Psoas muscle (tissue), 8 donors: ENCODE results near the gene PRSS2. TPM values are rescaled to one million over a fixed set of nuclear protein-coding genes. Genes with fewer than 3 reads are reported as not detected.

Source experiments
- ATAC-seq, 4 donors: fragments of 200-7000 bp; cut with Tn5 transposase; one replicate each; pipeline ENCODE4 v1.9.1; 2020; ENCODE audit warnings: moderate library complexity in 3 of 4, mild to moderate bottlenecking in 2 of 4
- DNase-seq, 2 donors: peaks; one replicate each; pipeline ENCODE4 v3.0.0-alpha.2; 2020
- H3K27ac ChIP-seq: fragments of 200-600 bp; one replicate; pipeline ENCODE4 v1.8.0; 2022
- H3K27me3 ChIP-seq, 3 donors: fragments of 200-600 bp in 1 of 3; one replicate each; pipeline versions ENCODE4 v1.6.1 to v1.8.0; 2013 to 2022; ENCODE audit warnings: low read length in 2 of 3, mild to moderate bottlenecking in 2 of 3, moderate library complexity in 1 of 3; ENCODE audit not compliant: insufficient read depth in 3 of 3
- H3K36me3 ChIP-seq, 2 donors: fragments of 200-600 bp in 1 of 2; one replicate each; pipeline versions ENCODE4 v1.6.1 to v1.8.0; 2013 to 2022; ENCODE audit warnings: low read depth in 1 of 2, mild to moderate bottlenecking in 1 of 2, moderate library complexity in 1 of 2; ENCODE audit not compliant: insufficient read depth in 1 of 2
- H3K4me1 ChIP-seq: fragments of 200-600 bp; one replicate; pipeline ENCODE4 v1.8.0; 2022
- H3K4me3 ChIP-seq: fragments of 200-600 bp; one replicate; pipeline ENCODE4 v1.8.0; 2022; ENCODE audit warnings: mild to moderate bottlenecking
- H3K9me3 ChIP-seq: fragments of 200-600 bp; one replicate; pipeline ENCODE4 v1.8.0; 2022
- CTCF ChIP-seq: fragments of 200-600 bp; IDR thresholded peaks from one replicate; pipeline ENCODE4 v1.8.0; 2022; ENCODE audit warnings: antibody characterized with exemption
- WGBS, 3 donors: extraction: QIAGEN DNeasy Blood & Tissue Kit; methylation state at CpG; one replicate each; pipeline versions ENCODE4 v1.1.6 to v1.1.7; 2013; 5-methylcytosine and 5-hydroxymethylcytosine counted together
- intact Hi-C, 2 donors: fragments of 100-400 bp; cut with DNase I; formaldehyde crosslinking; loops; one replicate each; pipeline versions ENCODE4 v1.11.0 to v1.14.2; 2022
- polyA plus RNA-seq, 3 donors: library from polyadenylated mRNA; stranded (reverse); fragments of 200-250 nt; gene quantifications; one replicate each; pipeline ENCODE4 v1.2.3, GENCODE V29; 2013
- total RNA-seq, 4 donors: library from RNA; stranded (reverse); fragmentation: NEBNext Ultra II Directional in 2 of 4; extraction: Animal tissue kit (Norgen Biotek cat#: 25700) in 2 of 4; gene quantifications; one replicate each; pipeline versions ENCODE4 v1.2.1 to v1.2.4, GENCODE V29; 2021 to 2023
- donor health status: healthy with polysubstance abuse.
- donor health status: DM: no; HTN: no; CAD: no; lungs with moderate emphysema.
- donor health status: Bipolar disorder and iron deficiency.
- donor health status: healthy.
- donor health status: DM: yes; HTN: yes; CAD: no.
- donor health status: DM: no; HTN: no; CAD: no.
- donor health status: DM: no; HTN: no; CAD: no.
- donor health status: DM: yes; HTN: yes; CAD: no.

PRSS2 gene
- total and polyA plus RNA-seq, 7 donors, result 0.04 to 6.2 (median 1.7) TPM; not detected in 2

- Histone ChIP-seq H3K36me3 (no peaks in the 10 kb centered on the region), H3K9me3 (no peaks in the 10 kb centered on the region), H3K27me3 (peaks cover 2 to 42% (median 8%) of the 10 kb centered on the region in 3 donors), H3K27ac (no peak overlapping the region), H3K4me3 (no peak overlapping the region), H3K4me1 (peaks cover 5% of the 10 kb centered on the region)
- no peak for TF ChIP-seq CTCF
- ATAC-seq, result no peak
- intact Hi-C loops, result no loop called here
- 76 to 92% (median 90%) methylated on average over 1 of the region's 1 CpG for WGBS, 3 donors
- no peak for DNase-seq
These were observed 29.3 kb downstream of the PRSS2 start for GRCh38 chr7:142800088-142800487.

- intact Hi-C loops, result no loop called here
- DNase-seq, result no peak
- Histone ChIP-seq H3K4me1 (peaks cover 5% of the 10 kb centered on the region), H3K9me3 (no peaks in the 10 kb centered on the region), H3K27ac (no peak overlapping the region), H3K36me3 (no peaks in the 10 kb centered on the region), H3K27me3 (peaks cover 2 to 36% (median 8%) of the 10 kb centered on the region in 3 donors), H3K4me3 (no peak overlapping the region)
- no peak for ATAC-seq
- TF ChIP-seq CTCF, result no peak
- WGBS, 3 donors, result 86 to 92% (median 92%) methylated on average over 6 to 7 of the region's 7 CpGs
These were observed 30.0 kb downstream of the PRSS2 start for GRCh38 chr7:142800699-142801260.

GRCh38 chr7:142801601-142802295 is 31.0 kb downstream of the PRSS2 start:
- no peak overlapping the region for H3K4me3 ChIP-seq
- no peaks in the 10 kb centered on the region for H3K9me3 ChIP-seq
- no peak for DNase-seq
- intact Hi-C loops, result no loop called here
- WGBS, 3 donors, result 89 to 93% (median 91%) methylated on average over 8 of the region's 8 CpGs
- ATAC-seq, result no peak
- peaks cover 2 to 26% (median 7%) of the 10 kb centered on the region in 3 donors for H3K27me3 ChIP-seq
- no peak overlapping the region for H3K27ac ChIP-seq
- no peak for TF ChIP-seq CTCF
- peaks cover 5% of the 10 kb centered on the region for H3K4me1 ChIP-seq
- H3K36me3 ChIP-seq, result no peaks in the 10 kb centered on the region

- 78 to 95% (median 90%) methylated on average over 3 of the region's 3 CpGs for WGBS, 3 donors
- DNase-seq, result no peak
- no peaks in the 10 kb centered on the region for H3K36me3 ChIP-seq
- H3K9me3 ChIP-seq, result no peaks in the 10 kb centered on the region
- intact Hi-C loops, result no loop called here
- no peak for ATAC-seq
- H3K27ac ChIP-seq, result no peak overlapping the region
- H3K4me1 ChIP-seq, result peaks cover 3% of the 10 kb centered on the region
- TF ChIP-seq CTCF, result no peak
- H3K4me3 ChIP-seq, result no peak overlapping the region
- peaks cover 2 to 20% (median 6%) of the 10 kb centered on the region in 3 donors for H3K27me3 ChIP-seq
These were observed 31.5 kb downstream of the PRSS2 start for GRCh38 chr7:142802301-142802700.
